ENCODE results near the gene PTPRD. TPM values are rescaled to one million over a fixed set of nuclear protein-coding genes. Genes with fewer than 3 reads are reported as not detected.

Gene PTPRD
- 64.1 and 79.4 TPM in 2 replicates for total RNA-seq (2014; rRNA removed; shearing (Covaris generic))

DNA sequence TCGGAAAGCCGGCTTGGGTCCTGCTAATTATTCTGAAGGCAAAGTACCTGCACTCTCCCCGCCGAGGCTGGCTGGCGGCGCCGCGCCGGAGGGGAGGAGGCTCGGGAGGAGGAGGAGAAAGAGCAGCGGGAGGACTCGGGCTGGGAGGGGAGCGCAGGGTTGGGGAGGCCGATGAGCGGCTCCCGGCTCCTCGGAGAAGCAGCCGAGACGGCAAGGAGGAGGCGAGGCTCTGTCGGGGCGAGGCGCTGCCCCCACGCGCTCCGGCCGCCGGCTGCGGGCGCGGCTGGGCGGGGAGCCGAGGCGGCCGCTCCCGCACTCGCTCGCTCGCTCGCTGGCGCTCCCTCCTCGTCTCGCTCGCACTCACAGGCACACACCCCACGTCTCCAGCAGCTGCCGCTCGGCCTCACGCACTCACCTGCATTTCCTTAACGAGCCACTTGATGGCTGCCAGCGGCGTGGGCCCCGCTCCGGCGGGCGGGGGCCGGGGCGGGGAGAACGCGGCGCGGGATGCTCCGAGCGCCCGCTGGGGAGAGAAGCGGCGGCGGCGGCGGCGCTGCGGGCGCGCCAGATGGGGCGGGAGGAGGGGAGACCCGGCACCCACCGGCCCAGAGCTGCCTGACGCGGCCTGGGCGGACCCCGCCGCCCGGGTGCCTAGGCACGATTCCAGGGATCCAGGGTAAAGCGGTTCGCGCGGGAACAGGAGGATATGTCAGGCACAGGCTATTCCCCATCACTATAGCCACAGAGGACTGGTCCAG, at the start of gene PTPRD:
Gene PTPRD (minus strand): TSS at position 362 of the 758 bp plus-strand sequence.
- peak; percentile 4 to 6 for DNase-seq
- no peaks in the 10 kb centered on the region for H3K4me1 ChIP-seq
- no peaks in the 10 kb centered on the region for H3K9me3 ChIP-seq (replicated peaks)
- no peak within 1 kb of the TSS for H3K27ac ChIP-seq
- H3K4me3 ChIP-seq, result no peak within 1 kb of the TSS
- no peaks in the 10 kb centered on the region for H3K36me3 ChIP-seq
- H3K27me3 ChIP-seq, result no peaks in the 10 kb centered on the region

DNA sequence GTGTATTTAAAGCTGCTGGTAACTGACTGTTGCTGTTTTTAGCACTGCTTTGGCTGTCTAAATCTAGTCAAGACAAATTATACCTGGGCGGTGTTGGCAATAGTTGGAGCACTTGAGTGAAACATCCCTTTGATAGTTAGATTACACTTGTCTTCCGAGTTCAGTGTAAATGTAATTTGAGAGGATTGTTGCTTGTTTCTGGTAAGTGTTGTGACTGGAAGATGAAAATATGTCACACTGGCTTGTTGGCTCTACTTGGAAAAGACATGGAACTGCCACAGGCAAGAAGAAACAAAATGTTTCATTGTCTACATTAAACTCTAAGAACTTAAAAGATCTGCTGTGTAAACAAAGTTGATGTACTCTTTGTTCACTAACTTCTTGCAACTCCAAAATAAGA, 49.2 kb upstream of the PTPRD start:
- H3K27ac ChIP-seq, result no peak overlapping the region
- H3K9me3 ChIP-seq (replicated peaks), result no peaks in the 10 kb centered on the region
- H3K4me1 ChIP-seq, result no peaks in the 10 kb centered on the region
- H3K4me3 ChIP-seq, result no peak overlapping the region
- no peaks in the 10 kb centered on the region for H3K36me3 ChIP-seq
- DNase-seq, result no peak
- H3K27me3 ChIP-seq, result no peaks in the 10 kb centered on the region

DNA sequence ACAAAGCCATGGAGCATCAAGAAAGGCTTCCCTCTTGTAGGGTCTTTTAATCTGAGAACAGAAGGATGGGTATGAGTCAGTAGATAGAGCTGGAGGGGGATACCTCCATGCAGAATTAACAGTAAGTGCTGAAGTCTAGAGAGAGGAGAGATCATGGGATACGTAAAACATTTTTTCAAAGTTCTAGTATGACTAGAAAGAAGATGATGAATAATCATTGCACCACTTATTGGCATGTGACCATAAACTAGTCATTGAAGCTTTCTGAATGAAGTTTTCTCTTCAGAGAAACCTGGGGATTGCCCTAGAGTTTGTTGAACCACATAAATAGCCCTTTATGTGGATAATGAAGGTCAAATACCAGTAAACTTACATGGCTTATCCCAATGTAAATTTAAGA, 48.6 kb upstream of the PTPRD start:
- Histone ChIP-seq H3K9me3 (replicated peaks) (no peaks in the 10 kb centered on the region), H3K4me1 (no peaks in the 10 kb centered on the region), H3K36me3 (no peaks in the 10 kb centered on the region), H3K4me3 (no peak overlapping the region), H3K27me3 (no peaks in the 10 kb centered on the region), H3K27ac (no peak overlapping the region)
- no peak for DNase-seq

DNA sequence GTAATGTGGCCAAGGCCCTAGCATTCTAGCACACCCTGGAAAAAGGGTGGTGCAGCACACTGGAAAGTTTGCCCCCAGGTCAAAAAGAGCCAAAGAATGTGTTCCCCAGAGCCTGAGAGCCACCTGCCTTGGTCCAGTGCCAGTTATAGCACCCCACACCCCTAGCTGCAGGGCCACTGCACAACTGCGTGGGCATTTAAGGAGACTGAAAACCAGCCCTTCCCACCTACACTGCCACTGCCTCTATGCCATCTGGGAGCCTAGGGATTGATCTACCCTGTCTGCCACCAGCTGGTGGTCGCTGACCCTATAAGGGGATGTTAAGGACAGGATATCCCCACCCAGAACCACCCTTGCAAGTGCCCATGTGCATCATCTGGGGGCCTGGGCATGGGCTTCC, 38.2 kb upstream of the PTPRD start:
- no peak for DNase-seq
- Histone ChIP-seq H3K27me3 (no peaks in the 10 kb centered on the region), H3K4me3 (no peak overlapping the region)

DNA sequence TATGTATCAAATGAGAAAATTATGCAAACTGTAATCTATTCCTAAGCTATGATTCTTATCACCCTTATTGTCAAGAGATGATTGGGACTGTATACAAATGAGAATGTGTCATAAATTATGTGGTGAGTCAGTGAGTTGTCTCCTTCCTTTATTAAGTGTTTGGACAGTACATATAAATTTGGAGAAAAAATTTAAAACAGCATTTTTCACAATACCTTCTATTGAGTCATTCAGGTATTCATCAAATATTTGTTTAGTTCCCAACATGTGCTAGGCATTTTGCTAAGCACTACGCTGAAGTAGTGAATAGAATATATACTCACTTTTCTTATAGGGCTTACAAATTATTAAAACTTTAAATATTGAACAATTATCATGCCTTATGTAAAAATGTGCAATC, 36.3 kb upstream of the PTPRD start:
- H3K4me1 ChIP-seq, result no peaks in the 10 kb centered on the region
- no peaks in the 10 kb centered on the region for H3K9me3 ChIP-seq (replicated peaks)
- H3K27me3 ChIP-seq, result no peaks in the 10 kb centered on the region
- no peak for DNase-seq
- H3K27ac ChIP-seq, result no peak overlapping the region
- H3K36me3 ChIP-seq, result no peaks in the 10 kb centered on the region
- H3K4me3 ChIP-seq, result no peak overlapping the region

More for the DNA sequence above, 38.2 kb upstream of the PTPRD start:
- Histone ChIP-seq H3K27ac (no peak overlapping the region), H3K9me3 (replicated peaks) (no peaks in the 10 kb centered on the region), H3K4me1 (no peaks in the 10 kb centered on the region), H3K36me3 (no peaks in the 10 kb centered on the region)

DNA sequence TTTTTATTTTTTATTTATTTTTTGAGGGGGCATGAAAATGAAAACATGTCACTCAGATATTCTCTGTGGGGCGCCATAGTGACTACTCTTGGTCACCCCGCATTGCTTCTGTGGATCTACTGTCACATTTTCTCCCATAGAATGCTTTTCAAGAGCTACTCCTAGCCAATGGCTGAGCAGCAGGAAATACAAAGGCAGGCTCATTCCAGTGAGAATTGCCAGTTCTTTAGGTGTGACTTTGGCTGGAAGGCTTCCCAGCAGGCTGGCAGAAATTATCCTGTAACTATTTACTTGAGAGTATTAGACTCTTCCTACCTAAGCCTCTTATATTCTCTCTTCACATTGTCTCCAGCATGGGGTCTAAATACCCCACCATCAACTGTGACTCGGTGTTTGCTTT, 21.0 kb upstream of the PTPRD start:
- H3K36me3 ChIP-seq, result no peaks in the 10 kb centered on the region

DNA sequence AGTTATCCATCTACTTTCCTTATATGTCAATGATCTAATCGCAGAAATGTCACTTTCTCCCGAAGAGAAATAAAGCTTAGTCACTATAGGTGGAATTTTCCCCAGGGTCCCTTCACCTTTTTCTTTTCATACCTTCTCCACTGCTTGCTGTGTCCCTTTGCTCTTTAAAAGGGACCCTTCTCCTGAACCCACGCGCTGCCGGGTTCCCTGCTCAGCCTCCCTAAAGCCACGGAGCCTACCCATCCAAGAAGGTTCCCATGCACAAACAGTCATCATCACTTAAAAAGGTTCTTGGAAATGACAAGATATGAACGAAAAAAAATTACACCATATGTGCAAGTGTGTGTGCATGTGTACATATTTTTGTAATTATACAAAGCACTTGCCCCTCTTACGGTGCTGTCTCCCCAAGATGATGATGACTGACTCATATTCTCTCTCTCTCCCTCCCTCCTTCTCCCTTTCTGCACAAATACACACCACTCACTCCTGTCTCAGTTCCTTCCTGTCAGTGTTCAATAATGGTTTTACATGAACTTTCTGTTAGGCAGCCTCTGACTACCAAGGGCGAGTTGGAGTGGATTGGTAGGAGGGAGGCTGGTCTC, 1.5 kb upstream of the PTPRD start:
- Histone ChIP-seq H3K4me3 (no peak overlapping the region), H3K9me3 (replicated peaks) (no peaks in the 10 kb centered on the region), H3K4me1 (no peaks in the 10 kb centered on the region), H3K27ac (no peak overlapping the region), H3K27me3 (no peaks in the 10 kb centered on the region), H3K36me3 (no peaks in the 10 kb centered on the region)
- no peak for DNase-seq

More for the DNA sequence above, 21.0 kb upstream of the PTPRD start:
- Histone ChIP-seq H3K9me3 (replicated peaks) (no peaks in the 10 kb centered on the region), H3K27me3 (no peaks in the 10 kb centered on the region), H3K4me3 (no peak overlapping the region), H3K27ac (no peak overlapping the region), H3K4me1 (no peaks in the 10 kb centered on the region)
- DNase-seq, result no peak

DNA sequence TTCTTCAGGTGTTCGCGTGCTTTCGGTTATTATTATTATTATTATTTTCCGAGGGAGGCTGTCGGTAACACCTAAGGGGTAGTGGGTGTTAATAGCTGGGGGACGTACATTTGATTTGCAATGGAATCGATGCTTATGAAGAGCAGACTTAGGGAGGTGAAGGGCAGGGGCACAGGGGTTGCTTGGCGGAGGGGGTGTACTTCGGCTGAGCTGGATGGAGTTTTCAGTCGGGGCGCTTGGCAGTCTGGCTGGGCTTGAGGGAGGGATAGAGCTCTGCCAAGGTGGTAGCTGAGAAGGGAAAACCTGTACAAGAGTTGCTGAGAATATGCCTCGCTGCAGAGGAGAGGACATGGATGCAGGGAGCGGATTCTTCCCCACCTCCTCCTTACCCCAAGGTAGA, 617 bp upstream of the PTPRD start:
- no peak for DNase-seq

DNA sequence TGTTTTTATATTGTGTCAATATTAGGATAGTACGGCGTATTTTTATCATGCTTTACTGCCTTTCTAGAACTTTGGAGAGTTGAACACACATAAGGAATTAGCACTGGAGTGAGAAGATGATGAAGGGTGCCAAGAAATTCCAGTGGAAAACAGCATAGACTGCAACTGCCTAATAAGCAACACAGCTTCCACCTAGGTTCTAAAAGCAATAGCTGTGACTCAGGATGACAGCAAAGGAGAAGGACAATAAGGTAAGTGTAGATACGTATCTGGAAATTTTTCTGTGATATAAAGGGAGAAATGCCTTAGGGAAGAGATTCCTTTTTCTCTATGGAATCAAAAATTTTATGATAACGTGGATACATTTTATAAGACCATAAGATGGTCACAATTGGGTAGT, 7.4 kb downstream of the PTPRD start:
- Histone ChIP-seq H3K9me3 (replicated peaks) (no peaks in the 10 kb centered on the region), H3K36me3 (no peaks in the 10 kb centered on the region), H3K27ac (no peak overlapping the region), H3K4me1 (no peaks in the 10 kb centered on the region), H3K27me3 (no peaks in the 10 kb centered on the region), H3K4me3 (no peak overlapping the region)
- no peak for DNase-seq

More for the DNA sequence above, 617 bp upstream of the PTPRD start:
- H3K4me1 ChIP-seq, result no peaks in the 10 kb centered on the region
- no peak overlapping the region for H3K27ac ChIP-seq
- no peak overlapping the region for H3K4me3 ChIP-seq
- H3K9me3 ChIP-seq (replicated peaks), result no peaks in the 10 kb centered on the region
- no peaks in the 10 kb centered on the region for H3K36me3 ChIP-seq
- H3K27me3 ChIP-seq, result no peaks in the 10 kb centered on the region

DNA sequence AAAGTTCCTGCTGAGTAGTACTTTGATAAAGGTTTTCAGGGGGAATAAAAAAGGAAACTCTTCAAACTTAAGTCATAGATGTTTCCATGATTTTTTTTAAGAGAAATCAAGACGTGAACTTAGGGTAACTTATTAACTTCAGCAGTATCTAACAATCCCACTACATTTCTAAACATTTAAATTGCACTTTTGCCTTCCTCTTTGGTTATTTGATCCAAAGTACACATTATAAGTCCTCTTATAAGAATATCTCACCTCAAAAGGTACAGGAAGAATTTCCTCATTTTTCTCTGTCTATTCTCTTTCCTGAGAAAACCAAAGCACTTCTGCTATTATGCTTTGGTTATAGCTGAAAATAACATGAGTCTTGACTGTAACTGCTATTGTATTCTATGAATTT, 7.9 kb downstream of the PTPRD start:
- no peak overlapping the region for H3K27ac ChIP-seq
- no peaks in the 10 kb centered on the region for H3K4me1 ChIP-seq
- no peaks in the 10 kb centered on the region for H3K9me3 ChIP-seq (replicated peaks)
- no peaks in the 10 kb centered on the region for H3K36me3 ChIP-seq
- no peak for DNase-seq
- no peaks in the 10 kb centered on the region for H3K27me3 ChIP-seq
- H3K4me3 ChIP-seq, result no peak overlapping the region

DNA sequence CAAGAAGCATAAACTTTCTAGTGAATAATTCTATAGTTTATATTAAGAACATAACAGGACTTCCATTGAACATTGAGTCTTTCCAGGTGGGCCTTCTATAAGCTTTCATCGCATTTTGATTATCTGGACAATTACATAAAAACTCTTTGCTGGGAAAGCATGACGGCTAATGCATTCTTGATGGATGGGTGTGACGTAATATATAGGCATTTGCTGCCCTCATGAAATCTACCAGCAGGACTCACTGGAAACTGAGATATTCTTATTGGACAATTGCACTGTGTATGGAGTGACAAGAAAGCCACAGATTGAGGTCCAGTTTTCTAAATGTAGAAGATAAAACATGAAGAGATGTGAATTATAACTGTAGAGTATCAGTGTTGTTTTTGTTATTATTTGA, 15.0 kb downstream of the PTPRD start:
- Histone ChIP-seq H3K4me1 (no peaks in the 10 kb centered on the region), H3K4me3 (no peak overlapping the region), H3K9me3 (replicated peaks) (no peaks in the 10 kb centered on the region), H3K36me3 (no peaks in the 10 kb centered on the region), H3K27ac (no peak overlapping the region), H3K27me3 (no peaks in the 10 kb centered on the region)
- no peak for DNase-seq

DNA sequence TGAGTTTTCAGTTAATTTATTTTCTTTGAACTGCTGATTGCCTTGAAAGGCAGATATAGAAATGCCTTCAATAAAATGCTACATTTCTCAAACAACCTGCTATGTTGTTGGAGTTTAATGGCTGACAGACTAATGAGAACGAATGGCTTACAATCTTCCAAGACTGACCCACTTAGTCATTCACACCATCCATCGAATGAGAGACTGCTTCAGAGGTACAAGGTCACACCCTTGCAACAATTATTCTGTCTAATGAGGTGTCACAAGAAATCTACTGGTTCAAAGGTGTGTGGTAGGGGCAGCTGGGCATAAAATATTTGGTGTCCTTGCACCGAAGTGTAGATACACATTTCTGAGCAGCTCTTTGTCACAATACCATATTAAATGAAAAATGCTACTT, 18.3 kb downstream of the PTPRD start:
- no peaks in the 10 kb centered on the region for H3K36me3 ChIP-seq
- no peaks in the 10 kb centered on the region for H3K4me1 ChIP-seq
- DNase-seq, result no peak
- no peak overlapping the region for H3K4me3 ChIP-seq
- no peak overlapping the region for H3K27ac ChIP-seq
- H3K9me3 ChIP-seq (replicated peaks), result no peaks in the 10 kb centered on the region
- H3K27me3 ChIP-seq, result no peaks in the 10 kb centered on the region

DNA sequence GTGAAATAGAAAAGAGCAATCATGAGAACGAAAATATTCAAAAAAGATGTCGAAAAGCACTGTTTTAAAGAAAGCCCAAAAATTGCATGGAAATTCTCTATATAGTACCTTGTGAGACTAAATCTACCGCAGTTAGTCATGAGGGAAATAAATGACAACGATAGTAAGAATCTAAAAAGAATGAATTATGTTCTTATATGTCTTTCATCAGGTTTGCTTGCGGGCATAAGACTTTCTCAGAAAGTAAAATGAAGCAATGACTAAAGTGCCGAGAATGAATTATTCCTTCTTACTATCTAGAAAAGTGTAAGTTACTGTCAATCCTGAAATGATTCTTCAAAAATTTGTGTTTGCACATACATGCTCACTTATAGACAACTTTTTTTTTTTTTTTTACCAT, 26.4 kb downstream of the PTPRD start:
- no peaks in the 10 kb centered on the region for H3K36me3 ChIP-seq

DNA sequence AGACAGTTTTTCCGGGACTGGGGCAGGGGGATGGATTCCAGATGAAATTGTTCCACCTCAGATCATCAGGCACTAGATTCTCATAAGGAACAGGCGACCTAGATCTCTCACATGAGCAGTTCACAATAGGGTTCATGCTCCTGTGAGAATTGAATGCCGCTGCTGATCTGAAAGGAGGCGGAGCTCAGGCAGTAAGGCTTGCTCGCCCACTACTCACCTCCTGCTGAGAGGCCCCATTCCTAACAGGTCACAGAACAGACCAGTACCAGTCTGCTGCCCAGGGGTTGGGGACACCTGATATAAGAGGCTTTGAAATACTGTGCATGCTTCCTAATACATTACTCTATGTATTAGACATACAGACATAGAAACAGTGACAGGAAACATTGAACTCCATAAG, 41.1 kb downstream of the PTPRD start:
- Histone ChIP-seq H3K27ac (no peak overlapping the region), H3K9me3 (replicated peaks) (no peaks in the 10 kb centered on the region), H3K27me3 (no peaks in the 10 kb centered on the region), H3K4me1 (no peaks in the 10 kb centered on the region), H3K36me3 (no peaks in the 10 kb centered on the region), H3K4me3 (no peak overlapping the region)
- DNase-seq, result no peak

More for the DNA sequence above, 26.4 kb downstream of the PTPRD start:
- no peak overlapping the region for H3K27ac ChIP-seq
- no peaks in the 10 kb centered on the region for H3K27me3 ChIP-seq
- no peak overlapping the region for H3K4me3 ChIP-seq
- no peaks in the 10 kb centered on the region for H3K9me3 ChIP-seq (replicated peaks)
- DNase-seq, result no peak
- H3K4me1 ChIP-seq, result no peaks in the 10 kb centered on the region

DNA sequence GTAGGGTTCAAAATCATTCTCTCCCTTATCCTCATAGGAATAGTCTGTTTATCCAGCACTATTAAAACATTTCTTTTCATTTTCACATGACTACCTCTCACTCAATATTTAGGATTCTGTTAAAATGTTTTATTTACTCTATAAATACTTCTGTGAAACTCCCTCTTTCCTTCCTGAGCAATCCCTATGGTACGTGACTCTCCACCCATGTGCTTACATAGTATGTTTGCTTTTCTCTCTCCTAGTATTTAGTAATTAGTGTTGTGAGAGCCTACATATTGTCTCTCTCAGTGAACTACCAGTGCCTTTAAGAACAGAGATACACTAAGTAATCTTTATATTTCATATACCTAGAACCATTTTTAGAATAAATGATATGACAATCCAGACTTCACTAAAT, 46.0 kb downstream of the PTPRD start:
- H3K9me3 ChIP-seq (replicated peaks), result no peaks in the 10 kb centered on the region
- no peak overlapping the region for H3K27ac ChIP-seq
- peaks cover 4% of the 10 kb centered on the region for H3K4me1 ChIP-seq
- H3K36me3 ChIP-seq, result no peaks in the 10 kb centered on the region
- H3K4me3 ChIP-seq, result no peak overlapping the region
- no peak for DNase-seq
- no peaks in the 10 kb centered on the region for H3K27me3 ChIP-seq
